K562 (cell line): Measurements from ENCODE around the gene DIMT1. TPM values are rescaled to one million over a fixed set of nuclear protein-coding genes. Genes with fewer than 3 reads are reported as not detected.

Experiments
- ARID3A ChIP-seq: IDR thresholded peaks from 2 replicates; pipeline ENCODE4 v1.6.1; 2012; ENCODE audit warnings: low read depth, low read length, improper control_type of control experiment, borderline replicate concordance
- CCAR2 ChIP-seq: fragments of 200-400 bp; formaldehyde crosslinking; IDR thresholded peaks from 2 replicates; pipeline ENCODE4 v1.6.1; 2017; ENCODE audit warnings: mild to moderate bottlenecking, low read depth, low read length
- NCOR1 ChIP-seq: fragments of 450-650 bp; IDR thresholded peaks from 2 replicates; pipeline ENCODE4 v1.6.1; 2016; ENCODE audit warnings: mild to moderate bottlenecking, moderate library complexity
- NR2C1 ChIP-seq, 2 experiments: fragments of 450-650 bp; IDR thresholded peaks; 2 replicates each; pipeline ENCODE4 v1.6.1; 2017; ENCODE audit warnings: mild to moderate bottlenecking in 2 of 2, antibody characterized with exemption in 1 of 2, inconsistent platforms in 1 of 2, missing compliant biosample characterization in 1 of 2, missing genetic modification characterization in 1 of 2
- RNF219 ChIP-seq: fragments of 250-450 bp; sonication (Bioruptor Pico); IDR thresholded peaks from 2 replicates; pipeline ENCODE4 v1.5.0; 2022; ENCODE audit warnings: mild to moderate bottlenecking
- TOE1 ChIP-seq, 2 experiments: fragments of 450-650 bp in 1 of 2; sonication (generic) in 1 of 2; formaldehyde crosslinking in 1 of 2; IDR thresholded peaks; 2 replicates each; pipeline versions ENCODE4 v1.7.1 to v1.8.0; 2016 to 2022; ENCODE audit warnings: borderline replicate concordance in 2 of 2, mild to moderate bottlenecking in 2 of 2, antibody characterized with exemption in 1 of 2, inconsistent platforms in 1 of 2, low read depth in 1 of 2, missing genetic modification reagents in 1 of 2, moderate library complexity in 1 of 2
- USF2 ChIP-seq: sonication (generic); formaldehyde crosslinking; IDR thresholded peaks from 2 replicates; pipeline ENCODE4 v1.5.0; 2020; ENCODE audit warnings: missing genetic modification reagents
- ZBTB40 ChIP-seq, 2 experiments: fragments of 450-650 bp in 1 of 2; sonication (generic) in 1 of 2; formaldehyde crosslinking in 1 of 2; IDR thresholded peaks; 2 replicates each; pipeline versions ENCODE4 v1.7.1 to v1.9.0; 2016 to 2022; ENCODE audit warnings: inconsistent platforms in 1 of 2, mild to moderate bottlenecking in 1 of 2, missing genetic modification reagents in 1 of 2
- ZNF561 ChIP-seq: fragments of 450-650 bp; formaldehyde crosslinking; conservative IDR thresholded peaks from 2 replicates; pipeline ENCODE4 v1.4.0; 2020; ENCODE audit warnings: mild to moderate bottlenecking, moderate library complexity
- ZNF57 ChIP-seq: fragments of 450-650 bp; formaldehyde crosslinking; IDR thresholded peaks from 2 replicates; pipeline ENCODE4 v1.4.0; 2020; ENCODE audit warnings: mild to moderate bottlenecking, moderate library complexity
- polyA plus RNA-seq, 8 experiments: library from polyadenylated mRNA; depleted of rRNA in 4 of 8; stranded (reverse) in 5 of 8; unstranded in 3 of 8; fragments of >200 nt; fragmentation: Nextera tagmentation in 2 of 8; fragmentation: Illumina TruSeq in 1 of 8; extraction: Ambion mirVana in 2 of 8; extraction: Trizol in 1 of 8; gene quantifications; 2 replicates each; pipeline versions ENCODE4 v1.2.1 to v1.2.3, GENCODE V29; 2011 to 2014; ENCODE audit warnings: inconsistent platforms in 1 of 8, missing spikeins in 1 of 8
- total RNA-seq, 7 experiments: library from RNA; depleted of rRNA in 6 of 7; stranded (reverse); fragments of >200 nt in 6 of 7; fragmentation: Illumina TruSeq in 2 of 7; extraction: Trizol in 2 of 7; gene quantifications; 2 replicates each; pipeline versions ENCODE4 v1.2.1 to v1.2.3, GENCODE V29; 2011 to 2021; ENCODE audit warnings: low replicate concordance in 1 of 7
- TF ChIP-seq, protein P1 (sequence below): IDR thresholded peaks from 2 replicates; pipeline ENCODE4 v1.6.1; 2011; ENCODE audit not compliant: insufficient read length; ENCODE audit errors: extremely low read depth

DIMT1 gene
- total and polyA plus RNA-seq, 9 of the 15 experiments (the other 6 are each of a cell fraction or from before 2014, with no cell fraction given): 28.9 to 85.3 (median 54.1) TPM

DNA sequence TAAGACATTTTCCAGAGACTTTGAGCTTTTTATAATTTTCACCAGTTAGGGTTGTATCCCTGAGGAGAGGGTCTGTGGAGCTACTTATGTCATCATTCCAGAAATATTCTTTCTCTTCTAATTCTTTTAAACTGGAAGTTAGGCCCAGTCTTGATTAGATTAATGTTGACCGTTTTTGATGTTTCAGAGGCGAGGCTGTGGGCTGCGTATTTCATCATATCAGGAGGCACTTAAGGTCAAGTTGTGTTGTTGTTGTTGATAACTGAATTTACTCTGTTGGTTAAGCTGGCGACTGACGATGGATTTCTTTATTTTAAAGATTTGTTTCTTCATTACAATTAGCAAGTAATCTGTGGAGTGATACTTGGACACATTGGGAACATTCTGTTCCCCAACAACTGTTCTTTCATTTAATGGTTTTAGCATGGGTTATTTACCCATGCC, 28.9 kb upstream of the DIMT1 start (continued):
- TF ChIP-seq USF2 (CRISPR knock-in tag) (no peak), TOE1 (IDR thresholded peaks at IDR 0.05; ENCODE audit: borderline replicate concordance) (no peak; the same call in 1 of the 2 replicates), TOE1 (CRISPR knock-in tag; IDR thresholded peaks at IDR 0.05; ENCODE audit: borderline replicate concordance, low read depth) (no peak), ZNF561 (CRISPR knock-in tag) (no peak), ZNF57 (no peak), NR2C1 (IDR thresholded peaks at IDR 0.05) (no peak; the same call in 1 of the 2 replicates), NR2C1 (tag; IDR thresholded peaks at IDR 0.05) (peak; percentile 46; the same call in 1 of the 2 replicates), NCOR1 (0 out of 2 replicates have a peak, but pooled peaks have one; percentile 40), ARID3A (peak; percentile 85), CCAR2 (no peak), RNF219 (CRISPR knock-in tag) (no peak), ZBTB40 (IDR thresholded peaks at IDR 0.05) (no peak), ZBTB40 (CRISPR knock-in tag; IDR thresholded peaks at IDR 0.05) (no peak)
- TF ChIP-seq, protein P1, sequence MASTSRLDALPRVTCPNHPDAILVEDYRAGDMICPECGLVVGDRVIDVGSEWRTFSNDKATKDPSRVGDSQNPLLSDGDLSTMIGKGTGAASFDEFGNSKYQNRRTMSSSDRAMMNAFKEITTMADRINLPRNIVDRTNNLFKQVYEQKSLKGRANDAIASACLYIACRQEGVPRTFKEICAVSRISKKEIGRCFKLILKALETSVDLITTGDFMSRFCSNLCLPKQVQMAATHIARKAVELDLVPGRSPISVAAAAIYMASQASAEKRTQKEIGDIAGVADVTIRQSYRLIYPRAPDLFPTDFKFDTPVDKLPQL: no peak
